HG03439 (cell line): ENCODE measurements around the gene MDH1B.
"Not testable (repeated sequence)": the region's sequence is repeated elsewhere in the genome, so short reads cannot be mapped to it uniquely, and the experiment has no call there.

Experiments used
- ATAC-seq: cut with Tn5 transposase; IDR thresholded peaks from one replicate; pipeline ENCODE4 v1.9.1; 2021; ENCODE audit warnings: mild to moderate bottlenecking, moderate library complexity; ENCODE audit not compliant: unreplicated experiment

MDH1B gene

DNA sequence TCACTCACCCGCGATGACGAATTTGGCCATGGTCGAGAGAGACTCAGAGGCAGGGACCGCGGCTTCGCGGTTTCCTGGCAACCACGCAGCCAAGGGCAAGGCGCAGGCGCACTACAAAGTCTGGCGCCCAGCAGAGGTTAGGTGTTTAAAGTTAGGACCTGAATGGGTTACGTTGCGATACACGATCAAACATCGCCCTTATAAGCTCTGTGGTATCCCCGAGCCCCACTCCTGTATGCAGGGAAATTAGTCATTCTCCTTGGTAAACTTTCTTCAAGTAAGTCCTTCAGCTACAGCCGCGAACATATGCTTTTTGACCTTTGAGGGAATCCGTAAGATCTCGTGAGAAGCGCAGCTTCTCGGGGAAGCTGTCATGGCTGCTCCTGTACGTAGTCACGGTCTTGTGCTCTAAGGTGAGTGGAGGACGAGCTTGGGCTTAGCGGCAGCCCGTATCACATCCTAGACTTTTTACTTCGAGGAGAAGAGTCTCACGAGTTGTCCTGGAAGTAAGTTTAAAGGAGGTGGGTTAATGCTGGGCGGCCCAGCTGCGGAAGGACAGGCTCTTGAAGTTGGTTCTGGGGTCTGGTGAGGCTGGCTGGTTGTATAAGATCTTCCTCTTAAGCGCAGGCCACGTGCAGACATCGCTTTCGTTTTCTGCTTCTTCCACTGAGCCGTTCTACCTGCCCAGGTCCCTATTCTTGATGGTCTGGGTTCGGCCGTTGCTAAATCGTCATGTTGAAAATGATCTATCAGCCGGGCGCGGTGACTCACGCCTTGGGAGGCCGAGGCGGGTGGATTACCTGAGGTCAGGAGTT lies at the start of gene MDH1B, which contains the start of gene FASTKD2:
Gene MDH1B (minus strand): TSS at position 87 of the 815 bp plus-strand sequence. CDS start 57 bp downstream, at position 30.
Gene FASTKD2 (plus strand): TSS at position 365 of the 815 bp plus-strand sequence. CDS start 1,088 bp downstream, outside the sequence.
- peak; percentile 95 for ATAC-seq

DNA sequence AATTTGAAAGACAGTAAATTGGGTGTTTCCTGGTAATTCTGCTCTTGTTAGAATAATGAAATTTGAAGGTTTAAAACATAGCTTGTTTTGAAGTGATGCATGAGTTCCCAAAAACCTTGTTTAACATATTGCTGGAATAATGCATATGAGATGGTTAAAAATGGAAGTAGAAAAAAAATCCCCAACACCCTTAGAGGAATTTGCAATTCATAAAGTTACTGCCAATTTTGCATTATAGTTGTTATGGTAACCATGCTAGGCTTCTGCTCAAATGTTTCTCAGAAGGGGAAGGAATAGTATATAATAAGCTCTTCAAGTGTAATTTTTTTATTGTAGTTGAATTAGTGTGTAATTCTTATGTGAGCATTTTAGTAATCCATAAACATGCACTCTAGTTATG lies 49.4 kb upstream of the MDH1B start:
- ATAC-seq, result no peak

DNA sequence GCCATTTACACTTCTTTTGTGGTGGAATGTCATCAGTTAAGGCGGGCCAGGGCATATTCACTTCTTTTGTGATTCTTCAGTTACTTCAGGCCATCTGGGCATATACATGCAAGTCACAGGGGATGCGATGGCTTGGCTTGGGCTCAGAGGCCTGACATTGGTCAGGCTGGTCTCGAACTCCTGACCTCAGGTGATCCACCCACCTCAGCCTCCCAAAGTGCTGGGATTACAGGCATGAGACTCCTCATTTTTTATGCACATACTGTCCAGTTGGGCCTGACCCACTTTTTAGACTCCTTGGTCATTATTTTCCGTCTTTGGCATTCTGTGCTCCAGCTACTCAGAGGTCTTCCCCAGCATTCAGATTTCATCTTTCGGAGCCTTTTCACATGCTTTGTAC lies 47.3 kb upstream of the MDH1B start:
- not testable (repeated sequence) for ATAC-seq

DNA sequence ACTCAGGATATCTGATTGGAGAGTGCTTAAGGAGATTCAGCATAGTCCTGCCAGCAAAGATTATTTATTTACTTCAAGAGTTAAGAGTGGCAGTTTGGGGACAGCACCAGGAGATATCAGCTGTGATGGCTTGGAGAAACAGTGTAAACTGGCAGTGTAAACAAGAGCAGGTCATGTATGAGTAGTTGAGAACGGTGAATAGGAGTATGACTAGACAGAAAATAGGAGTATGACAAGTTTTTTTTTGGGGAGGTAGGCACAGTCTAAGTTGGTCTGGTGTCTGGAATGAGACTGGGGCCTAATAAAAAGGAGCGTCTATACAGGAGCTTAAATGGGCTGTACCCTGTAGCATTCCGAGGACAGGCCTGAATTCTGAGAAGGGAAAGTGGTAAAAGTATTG lies 42.5 kb upstream of the MDH1B start:
- not testable (repeated sequence) for ATAC-seq

DNA sequence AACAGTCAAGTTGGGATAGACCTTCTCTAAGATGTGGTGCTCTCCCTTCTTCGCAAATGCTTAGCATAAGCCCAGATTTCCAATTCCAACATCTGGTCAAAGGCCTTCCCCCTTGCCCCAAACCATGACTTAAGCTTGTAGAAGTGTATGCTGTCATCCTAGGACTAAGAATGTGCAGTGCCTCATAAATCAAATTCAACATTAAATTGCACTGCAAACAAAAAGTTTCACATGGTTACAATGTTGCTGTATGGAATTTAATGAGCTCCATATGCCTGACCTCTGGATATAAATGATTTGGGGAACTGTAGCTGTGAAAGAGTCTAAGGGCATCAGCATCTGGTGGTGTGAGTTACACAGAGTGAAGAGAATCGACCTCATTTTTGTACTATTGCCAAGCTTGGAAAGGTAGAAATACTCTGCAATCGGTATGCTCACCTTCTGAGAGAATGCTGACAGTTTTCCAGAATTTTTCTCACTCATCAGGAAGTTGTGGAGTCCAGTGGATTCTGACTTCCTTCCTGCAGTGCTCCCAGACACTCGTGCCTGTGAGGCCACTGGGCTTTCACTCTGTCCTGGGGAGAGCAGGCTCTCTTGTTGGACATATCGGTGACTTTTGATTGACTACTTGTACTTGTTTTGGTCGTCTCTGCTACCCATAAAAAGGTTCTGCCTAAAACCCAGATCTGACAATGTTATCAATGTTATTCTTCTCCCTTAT lies 40.9 kb upstream of the MDH1B start:
- ATAC-seq, result no peak

DNA sequence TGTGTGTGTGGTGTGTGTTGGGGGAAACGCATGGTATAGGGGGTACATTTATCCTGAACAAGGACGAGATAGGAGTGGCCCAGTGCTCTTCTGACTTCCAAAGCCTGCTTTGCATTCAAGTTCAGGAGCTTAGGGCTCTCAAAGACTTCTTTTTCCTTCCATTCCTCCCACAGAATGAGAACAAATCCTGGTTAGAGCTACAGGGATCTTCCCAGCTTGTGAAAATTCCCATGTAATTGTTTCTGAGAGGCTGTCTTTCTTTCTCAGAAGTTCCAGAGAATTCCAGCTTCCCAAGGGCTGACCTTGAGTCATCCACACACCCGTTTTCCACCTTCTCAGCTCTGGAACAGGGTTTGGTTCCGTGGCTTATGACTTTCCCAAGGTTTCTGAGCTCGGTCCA lies 39.2 kb upstream of the MDH1B start:
- no peak for ATAC-seq

DNA sequence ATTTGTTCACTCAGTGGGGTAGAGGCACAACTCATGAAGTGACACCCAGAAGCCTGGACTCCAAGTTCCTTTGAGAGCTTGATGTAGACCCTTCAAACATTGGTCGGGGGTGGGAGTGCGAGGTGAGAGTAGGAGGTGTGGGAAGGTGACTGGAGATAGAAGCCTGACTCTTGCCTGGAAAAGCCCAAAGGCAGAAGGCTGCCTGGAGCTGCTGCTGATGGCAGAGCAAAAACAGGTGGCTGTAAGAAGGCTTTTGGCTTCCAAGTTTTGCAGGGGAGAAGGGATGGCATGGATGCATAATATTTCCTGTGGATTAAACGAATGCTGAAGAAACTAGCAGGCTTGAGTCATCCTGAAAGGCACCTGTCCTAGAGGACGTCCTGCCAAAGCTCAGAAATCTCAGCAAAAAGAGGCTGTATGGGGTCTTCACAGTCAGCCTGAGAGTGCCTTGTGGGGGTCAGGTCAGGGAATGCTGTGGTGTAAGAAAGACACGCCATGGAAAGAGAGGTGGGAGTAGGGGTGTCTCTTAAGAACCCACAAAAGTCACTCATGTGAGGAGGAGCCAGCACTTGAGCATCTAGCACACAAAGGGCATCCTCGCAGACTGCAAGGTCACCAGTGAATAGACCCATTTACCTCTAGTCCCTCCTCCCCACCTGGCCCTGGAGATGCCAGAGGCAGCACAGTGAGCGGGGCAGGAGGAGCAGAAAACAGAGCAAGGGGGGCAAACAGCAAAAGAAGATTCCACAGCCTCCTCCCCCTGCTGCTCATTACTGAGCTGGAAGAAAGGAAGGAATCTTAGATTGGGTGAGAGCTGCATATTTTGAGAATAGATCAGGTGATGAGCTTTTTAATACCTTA lies 37.8 kb upstream of the MDH1B start:
- ATAC-seq, result no peak

DNA sequence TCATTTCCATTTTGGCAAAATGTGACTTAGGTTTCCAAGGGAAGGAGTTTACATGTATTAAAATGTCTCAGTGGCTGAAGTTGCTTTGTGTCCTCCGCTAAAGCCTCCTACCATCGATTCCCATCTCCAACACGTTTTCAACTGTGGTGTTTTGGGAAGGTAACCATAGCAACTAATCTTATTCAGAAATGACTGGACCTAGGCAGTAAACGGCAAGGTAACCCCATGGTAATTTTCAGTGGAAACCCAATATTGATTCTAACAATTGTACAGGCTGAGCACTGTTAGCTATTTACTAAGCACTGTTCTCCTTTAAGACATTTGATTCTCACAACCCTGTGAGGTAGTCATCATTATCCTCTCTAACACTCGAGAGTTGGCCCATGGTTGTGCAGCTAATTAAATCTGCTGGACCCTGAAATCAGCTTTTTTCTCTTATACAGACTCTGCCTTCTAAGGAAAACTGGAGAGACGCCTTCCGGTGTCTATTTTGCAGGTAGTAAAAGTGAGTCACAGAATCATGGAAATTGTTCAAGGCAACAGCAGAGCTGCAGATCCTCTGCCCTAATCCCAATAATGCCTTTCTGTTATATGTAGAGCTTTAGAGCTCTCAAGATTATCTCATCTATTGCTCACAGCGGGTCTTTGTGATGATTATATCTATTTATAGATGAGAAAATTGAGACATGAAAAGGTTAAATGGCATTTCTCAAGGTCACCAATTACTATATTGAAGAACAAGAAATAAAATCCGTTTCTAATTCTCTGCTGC lies 36.5 kb upstream of the MDH1B start:
- no peak for ATAC-seq

DNA sequence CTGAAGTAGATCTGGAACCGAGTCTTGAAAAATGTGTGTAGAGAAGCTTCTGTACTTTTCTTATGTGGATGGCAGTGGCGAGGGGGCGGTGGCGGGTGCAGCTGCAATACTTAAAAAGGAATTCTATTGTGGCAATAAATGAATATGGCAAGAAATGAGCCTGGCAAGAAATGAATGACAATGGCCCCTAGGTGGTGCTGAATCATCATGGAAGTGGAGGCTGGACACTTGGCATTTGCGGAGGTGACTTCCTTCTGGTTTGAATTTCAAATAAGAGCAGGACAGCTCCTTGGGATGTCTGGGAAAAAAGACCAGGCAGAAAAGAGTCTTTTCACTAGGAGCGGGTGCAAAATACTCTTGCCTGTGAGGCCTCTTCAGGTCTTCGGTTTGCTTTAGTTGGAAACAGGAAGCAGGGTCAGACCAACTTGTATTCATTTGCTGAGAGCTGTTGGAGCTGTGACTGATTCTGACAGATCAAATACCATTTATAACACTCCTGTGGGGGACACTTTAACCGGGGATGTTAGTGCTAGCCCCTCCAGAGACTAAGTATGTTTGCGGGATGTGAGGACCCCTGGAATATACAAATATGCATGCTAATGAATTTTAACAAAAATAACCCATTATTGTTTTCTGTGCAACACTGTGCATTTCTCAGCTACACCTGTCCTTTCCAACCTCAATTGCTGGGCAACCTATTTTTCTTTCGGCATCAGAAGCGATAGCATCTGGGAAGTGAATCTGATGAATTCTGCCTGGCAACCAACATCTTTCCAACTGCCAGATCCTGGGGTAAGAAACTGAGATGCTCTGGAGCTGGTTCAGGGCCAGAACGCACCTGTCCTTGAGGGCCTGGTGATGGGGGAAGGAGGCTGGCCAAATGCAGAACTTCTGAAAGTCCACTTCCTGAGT lies 35.6 kb upstream of the MDH1B start:
- no peak for ATAC-seq

DNA sequence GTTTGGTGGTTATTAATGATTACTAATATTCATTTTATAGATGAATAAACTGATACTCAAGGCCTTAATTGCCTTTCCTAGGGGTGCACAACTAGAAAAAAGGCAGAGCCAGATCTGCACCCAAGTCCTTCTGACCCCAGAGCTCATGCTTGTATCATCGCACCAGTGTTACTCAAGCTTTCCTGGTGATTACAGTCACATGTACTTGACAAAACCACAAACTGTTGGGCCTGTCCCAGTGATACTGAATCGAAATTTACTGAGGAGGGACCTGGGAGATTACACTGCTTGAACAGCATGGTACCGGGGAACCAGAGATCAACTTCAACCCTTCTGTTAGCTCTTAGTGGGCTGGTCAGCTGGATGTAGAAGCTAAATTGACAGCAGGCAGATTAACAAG lies 34.0 kb upstream of the MDH1B start:
- no peak for ATAC-seq

DNA sequence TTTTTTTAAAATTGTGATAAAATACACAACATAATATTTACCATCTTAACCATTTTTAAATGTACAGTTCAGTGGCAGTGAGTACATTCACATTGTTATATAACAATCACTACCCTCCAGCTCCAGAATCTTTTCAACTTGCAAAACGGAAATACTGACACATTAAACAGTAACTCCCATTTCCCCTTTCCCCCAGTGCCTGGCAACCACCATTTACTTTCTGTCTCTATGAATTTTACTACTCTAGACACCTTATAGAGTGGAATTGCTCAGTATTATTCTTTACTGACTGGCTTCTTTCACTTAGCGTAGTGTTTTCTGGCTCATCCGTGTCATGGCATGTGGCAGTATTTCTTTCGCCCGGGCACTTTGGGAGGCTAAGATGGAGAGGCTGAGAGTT lies 32.9 kb upstream of the MDH1B start:
- ATAC-seq, result no peak

DNA sequence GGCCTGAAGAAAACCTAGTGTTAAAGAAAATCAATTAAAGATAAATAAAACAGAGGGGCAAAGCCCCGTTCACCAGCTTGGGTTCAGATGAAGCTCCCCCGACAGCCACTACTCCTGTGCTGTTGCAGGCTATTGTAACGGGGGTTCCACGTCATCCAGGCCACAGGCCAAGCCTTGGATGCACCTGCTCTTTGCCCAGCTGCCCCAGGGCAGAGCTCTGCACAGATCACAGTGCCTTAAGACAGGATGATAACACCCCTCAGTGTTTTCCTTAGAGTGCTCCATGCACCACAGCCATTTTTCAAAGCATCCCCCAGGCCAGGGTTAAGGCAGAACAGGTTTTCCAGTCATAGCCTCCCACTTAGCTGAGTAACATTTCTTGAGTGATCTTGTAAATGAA lies 32.2 kb upstream of the MDH1B start:
- ATAC-seq, result no peak

DNA sequence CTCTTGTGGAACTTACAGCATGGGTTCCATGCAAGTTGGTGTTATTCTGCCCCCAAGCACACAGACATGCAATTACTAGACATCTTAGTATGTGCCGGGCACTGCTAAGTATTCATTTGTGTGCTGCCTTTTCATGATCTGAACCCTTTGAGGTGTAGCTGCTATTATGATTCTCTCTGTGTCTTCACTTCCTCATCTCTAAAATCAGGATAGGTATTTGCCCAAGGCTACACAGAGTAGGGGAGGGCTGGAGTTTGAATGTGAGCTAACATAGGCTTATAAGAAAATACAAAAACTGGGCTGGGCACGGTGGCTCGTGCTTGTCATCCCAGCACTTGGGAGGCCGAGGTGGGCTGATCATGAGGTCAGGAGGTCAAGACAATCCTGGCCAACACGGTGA lies 27.5 kb upstream of the MDH1B start:
- ATAC-seq, result no peak

DNA sequence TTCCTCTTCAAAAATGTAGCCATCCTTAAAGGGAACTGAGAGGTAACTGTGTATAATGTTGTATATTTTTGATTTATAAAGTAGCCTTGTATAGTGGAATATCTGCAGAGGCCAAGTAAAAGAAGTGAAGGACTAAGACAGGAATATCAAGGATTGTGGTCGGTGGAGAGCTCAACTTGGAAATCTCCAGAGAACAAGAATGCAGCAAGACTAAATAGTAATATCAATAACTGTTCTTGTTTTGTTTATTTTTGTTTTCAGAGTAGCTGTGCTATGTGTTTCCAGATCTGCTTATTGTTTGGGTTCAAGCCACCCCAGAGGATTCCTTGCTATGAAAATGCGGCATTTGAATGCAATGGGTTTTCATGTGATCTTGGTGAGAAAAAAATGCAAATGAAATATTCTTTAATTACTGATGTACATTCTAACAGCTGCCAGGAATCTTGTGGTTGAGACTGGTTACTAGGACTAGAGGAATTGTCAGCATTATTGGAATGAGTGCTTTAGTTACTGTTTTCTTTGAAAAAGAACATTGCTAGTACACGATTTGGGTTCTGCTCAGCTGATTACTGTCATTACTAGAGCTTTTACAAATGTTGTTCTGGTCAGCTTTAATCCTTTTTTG lies 25.3 kb upstream of the MDH1B start:
- no peak for ATAC-seq

DNA sequence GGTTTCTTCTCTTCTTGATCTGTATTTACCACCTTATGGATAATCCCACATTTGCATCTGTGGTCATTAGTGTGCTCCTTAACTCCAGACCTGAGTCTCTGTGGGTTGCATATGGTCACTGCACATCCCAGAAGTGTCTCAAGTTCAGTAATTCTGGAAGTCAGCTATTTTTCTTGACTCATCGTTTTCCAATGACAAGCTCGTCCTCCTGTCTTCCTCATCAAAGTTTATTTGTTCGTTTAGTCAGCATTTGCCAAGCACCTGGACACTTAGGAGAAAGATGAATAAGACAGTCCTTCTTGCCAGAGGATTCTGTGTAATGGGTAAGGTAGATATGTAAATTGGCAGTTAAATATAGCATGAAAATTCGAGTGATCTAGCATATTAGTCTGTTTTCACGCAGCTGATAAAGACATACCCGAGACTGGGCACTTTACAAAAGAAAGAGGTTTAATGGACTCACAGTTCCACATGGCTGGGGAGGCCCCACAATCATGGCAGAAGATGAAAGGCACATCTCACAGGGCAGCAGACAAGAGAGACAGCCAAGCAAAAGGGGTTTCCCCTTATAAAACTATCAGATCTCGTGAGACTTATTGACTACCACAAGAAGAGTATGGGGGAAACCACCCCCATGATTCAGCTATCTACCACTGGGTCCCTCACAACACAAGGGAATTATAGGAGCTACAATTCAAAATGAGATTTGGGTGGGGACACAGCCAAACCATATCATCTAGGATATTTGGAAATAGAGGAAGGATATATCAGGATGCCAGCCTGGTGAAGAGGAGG lies 19.6 kb upstream of the MDH1B start:
- no peak for ATAC-seq

DNA sequence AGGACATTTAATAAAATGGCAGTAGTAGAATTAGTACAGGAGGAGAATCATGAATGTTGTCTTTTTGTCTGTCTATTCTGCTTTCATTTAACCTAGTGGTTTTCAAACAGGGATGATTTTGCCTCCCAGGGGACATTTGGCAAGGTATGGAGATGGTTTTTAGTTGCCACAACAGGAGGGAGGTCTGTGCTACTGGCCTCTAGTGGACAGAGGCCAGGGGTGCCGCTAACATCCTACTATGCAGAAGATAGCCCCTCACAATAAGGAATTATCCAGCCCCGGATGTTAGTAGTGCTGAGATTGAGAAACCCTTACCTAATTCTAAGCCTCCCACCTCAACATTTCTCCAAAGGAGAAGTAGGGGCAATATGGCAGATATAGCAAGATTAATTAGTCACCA lies 18.6 kb upstream of the MDH1B start:
- ATAC-seq, result no peak

DNA sequence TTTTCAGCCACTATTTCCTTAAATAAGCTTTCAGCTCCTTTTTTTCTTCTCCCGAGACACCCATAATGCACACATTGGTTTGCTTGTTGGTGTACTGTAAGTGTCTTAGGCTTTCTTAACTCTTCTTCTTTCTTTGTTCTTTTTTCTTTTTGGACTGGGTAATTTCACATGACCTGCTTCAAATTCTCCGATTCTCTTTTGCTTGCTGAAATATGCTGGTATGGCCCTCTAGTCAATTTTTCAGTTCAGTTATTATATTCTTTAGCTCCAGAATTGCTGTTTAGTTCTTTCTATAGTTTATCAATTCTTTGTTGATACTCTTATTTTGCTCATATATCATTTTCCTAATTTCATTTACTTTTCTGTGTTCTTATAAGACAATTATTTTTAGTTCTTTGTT lies 15.5 kb upstream of the MDH1B start:
- no peak for ATAC-seq

DNA sequence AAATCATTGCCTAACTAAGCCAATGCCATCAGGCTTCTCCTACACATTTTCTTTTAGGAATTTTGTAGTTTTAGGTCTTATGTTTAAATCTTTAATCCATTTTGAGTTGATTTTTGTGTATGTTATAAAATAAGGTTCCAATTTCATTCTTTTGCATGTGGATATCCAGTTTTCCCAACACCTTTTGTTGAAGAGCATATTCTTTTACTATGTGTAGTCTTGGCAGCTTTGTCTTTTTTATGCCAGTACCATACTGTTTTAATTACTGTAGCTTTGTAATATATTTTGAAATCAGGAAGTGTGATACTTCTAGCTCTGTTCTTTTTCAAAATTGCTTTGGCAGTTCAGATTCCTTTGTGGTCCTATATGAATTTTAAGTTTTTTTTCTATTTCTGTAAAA lies 11.3 kb upstream of the MDH1B start:
- ATAC-seq, result no peak
